22Rv1 (cell line): ENCODE results near the gene CWF19L2.
A peak's percentile ranks its signal among the peaks of the same experiment; 100 is the strongest.
"Not testable (repeated sequence)": the region's sequence is repeated elsewhere in the genome, so short reads cannot be mapped to it uniquely, and the experiment has no call there.

Experiments
- H3K27ac ChIP-seq: fragments of 450-650 bp; 2 replicates; pipeline ENCODE4 v1.5.1; 2017
- ZFX ChIP-seq: fragments of 450-650 bp; IDR thresholded peaks from 2 replicates; pipeline ENCODE4 v1.6.1; 2017; ENCODE audit warnings: antibody characterized with exemption, borderline replicate concordance
- TF ChIP-seq, protein P1 (sequence below): fragments of 450-650 bp; IDR thresholded peaks from 2 replicates; pipeline ENCODE4 v1.5.1; 2017; ENCODE audit warnings: mild to moderate bottlenecking

Gene CWF19L2

DNA sequence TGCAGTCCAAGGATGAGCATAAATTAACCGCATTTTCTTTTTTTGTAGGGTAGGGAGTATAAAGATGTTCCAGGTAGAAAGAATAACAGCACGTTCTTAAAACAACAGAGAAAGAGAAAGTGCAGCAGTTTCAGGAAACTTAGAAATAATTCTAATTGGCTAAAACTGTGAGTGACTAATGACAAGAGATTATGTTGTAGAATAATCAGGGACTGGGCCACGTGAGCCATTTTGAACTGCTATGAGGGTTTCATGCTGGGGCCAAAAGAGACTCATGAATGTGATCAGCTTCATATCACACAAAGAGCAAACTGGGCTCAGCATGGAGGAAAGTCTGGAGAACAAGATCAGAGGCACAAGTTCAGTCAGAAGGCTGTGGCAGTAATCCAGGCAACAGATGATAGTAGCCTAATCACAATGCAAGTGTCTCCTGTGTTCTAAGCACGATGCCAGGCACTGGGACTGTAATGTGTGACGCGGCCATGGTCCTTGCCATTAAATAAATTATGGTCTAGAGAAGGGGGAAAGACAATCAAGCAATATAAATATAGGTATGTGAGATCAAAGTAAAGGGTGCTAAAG is 17.9 kb downstream of the CWF19L2 start:
- H3K27ac ChIP-seq, result peak overlapping the region; percentile 14
- no peak for TF ChIP-seq ZFX
- TF ChIP-seq, protein P1, sequence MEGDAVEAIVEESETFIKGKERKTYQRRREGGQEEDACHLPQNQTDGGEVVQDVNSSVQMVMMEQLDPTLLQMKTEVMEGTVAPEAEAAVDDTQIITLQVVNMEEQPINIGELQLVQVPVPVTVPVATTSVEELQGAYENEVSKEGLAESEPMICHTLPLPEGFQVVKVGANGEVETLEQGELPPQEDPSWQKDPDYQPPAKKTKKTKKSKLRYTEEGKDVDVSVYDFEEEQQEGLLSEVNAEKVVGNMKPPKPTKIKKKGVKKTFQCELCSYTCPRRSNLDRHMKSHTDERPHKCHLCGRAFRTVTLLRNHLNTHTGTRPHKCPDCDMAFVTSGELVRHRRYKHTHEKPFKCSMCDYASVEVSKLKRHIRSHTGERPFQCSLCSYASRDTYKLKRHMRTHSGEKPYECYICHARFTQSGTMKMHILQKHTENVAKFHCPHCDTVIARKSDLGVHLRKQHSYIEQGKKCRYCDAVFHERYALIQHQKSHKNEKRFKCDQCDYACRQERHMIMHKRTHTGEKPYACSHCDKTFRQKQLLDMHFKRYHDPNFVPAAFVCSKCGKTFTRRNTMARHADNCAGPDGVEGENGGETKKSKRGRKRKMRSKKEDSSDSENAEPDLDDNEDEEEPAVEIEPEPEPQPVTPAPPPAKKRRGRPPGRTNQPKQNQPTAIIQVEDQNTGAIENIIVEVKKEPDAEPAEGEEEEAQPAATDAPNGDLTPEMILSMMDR, result no peak

DNA sequence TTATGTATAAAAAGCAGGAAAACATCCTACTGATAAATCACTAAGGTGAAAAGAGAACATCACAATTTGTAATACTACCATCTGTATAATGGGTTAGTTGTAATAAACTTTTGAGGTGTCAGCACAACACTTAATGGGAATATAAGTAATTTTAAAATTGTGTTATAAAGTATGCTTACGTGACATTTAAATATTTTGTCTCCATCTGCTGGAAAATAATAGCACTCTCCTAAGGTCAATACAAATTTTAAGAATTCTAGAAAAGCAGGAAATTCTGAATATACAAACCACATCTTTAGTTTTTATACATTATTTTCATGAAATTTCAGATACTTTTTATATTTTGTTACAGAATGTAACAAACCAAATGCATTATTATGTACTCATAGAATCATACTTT is 19.5 kb downstream of the CWF19L2 start:
- no peak for TF ChIP-seq ZFX
- TF ChIP-seq, protein P1, result no peak; the same call in 1 of the 2 replicates
- peak overlapping the region; percentile 26; the same call in 1 of the 2 replicates for H3K27ac ChIP-seq

DNA sequence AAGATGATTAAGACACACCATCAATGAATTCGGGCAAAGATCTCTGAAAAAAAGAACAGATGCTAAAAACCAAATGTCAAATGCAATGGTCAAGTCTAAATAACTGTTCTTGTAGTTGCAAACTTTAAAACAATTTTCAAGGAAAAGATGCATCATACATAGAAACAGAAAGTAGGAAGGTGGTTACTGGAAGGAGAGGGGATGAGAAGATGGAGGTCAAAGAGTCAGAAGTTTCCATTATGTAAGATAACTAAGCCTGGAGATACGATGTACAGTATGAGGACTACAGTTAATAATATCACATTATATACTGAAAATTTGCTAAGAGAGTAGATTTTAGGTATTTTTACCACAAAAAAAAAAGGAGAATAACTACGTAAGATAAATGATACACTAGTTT is 27.1 kb downstream of the CWF19L2 start:
- H3K27ac ChIP-seq, result no peak overlapping the region
- no peak for TF ChIP-seq ZFX
- TF ChIP-seq, protein P1, result no peak

DNA sequence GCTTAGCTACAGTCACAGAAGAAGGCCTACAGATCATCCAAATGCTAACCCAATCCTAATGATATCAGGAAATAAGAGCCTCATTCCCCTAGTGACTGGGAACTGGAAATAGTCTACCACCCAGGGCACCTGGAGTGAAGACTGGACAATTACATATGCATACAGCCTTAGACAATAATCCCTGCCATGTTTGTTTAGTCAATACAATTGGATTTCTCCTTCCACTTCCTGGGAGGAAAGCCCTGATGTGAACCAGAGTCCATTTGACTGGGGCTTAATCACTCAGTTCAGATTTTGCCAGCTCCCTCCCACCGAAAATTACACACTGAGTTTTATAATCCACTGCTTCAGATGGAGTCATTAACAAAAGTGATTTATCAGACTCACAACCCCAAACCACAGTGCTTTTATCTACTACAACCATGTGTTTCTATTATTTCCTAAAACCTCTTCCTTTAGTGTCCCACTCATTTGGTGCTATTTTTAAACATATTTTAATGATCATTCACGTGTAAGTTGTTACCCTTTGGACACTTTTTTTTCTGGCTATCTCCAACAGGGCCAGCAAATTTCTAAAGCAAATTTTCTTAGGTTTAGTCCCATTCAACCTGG is 29.9 kb downstream of the CWF19L2 start:
- H3K27ac ChIP-seq, result peak overlapping the region; percentile 22
- TF ChIP-seq ZFX, result no peak
- TF ChIP-seq, protein P1, result no peak

DNA sequence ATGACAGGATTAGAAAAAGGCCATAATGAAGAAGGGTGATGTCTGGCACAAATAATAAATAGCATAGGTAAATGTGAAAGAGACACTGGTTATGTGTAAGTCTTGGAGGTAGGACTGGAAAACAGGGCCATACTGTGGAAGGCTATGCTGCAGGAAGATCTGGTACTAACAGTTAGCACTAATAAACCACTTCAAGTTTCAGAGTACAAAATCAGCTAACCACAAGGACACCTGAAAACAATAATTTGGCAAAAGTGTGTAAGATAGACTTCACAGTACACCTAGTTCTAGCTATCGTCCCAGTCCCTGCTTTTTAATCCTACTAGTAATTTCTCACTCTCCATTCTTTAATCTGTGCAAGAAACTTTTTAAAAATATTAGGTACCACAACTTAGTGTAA is 44.3 kb downstream of the CWF19L2 start:
- H3K27ac ChIP-seq, result 0 out of 2 replicates have a peak overlapping the region, but pooled peaks have one; percentile 9

DNA sequence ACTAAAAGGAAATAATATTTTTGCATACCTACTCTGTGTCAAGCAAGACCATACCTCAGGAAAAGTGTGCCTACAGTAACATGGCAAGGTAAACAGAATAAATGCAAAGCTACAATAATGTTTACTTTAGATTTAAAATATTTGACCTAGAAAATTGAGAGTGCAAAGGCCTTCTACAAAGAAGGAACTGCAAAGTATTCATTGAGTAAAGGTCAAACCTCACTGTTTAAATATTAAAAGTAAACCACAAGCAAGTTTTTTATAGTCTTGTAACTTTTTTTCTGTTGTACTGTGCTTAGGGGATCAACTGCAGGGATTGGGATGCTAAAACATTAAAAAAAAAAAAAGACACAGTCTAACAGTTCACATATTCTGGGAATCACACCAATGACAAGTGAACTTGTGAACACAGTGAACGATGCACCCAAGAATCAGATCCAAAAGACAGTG is 48.8 kb downstream of the CWF19L2 start:
- H3K27ac ChIP-seq, result peak overlapping the region; percentile 86
- TF ChIP-seq ZFX, result no peak
- TF ChIP-seq, protein P1, result no peak

More for the DNA sequence above, 44.3 kb downstream of the CWF19L2 start:
- TF ChIP-seq, protein P1, result no peak
- TF ChIP-seq ZFX, result no peak

DNA sequence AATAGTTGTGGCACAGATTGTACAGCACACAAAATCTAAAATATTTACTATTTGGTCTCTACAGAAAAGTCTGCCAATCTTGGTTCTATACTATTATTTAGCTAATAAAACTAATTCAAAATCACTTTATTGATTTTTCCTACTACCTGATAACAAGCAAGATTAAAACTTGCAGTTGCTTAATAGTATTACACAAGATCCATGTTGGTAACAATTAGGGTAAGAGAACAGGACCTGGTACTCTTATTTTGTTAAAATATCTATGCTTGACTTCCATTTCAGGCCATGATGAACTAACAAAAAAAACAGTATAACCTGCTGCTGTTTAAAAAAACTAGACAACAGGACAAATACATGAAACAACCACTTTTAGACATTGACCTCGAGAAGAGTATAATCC is 52.4 kb downstream of the CWF19L2 start:
- H3K27ac ChIP-seq, result peak overlapping the region; percentile 14; the same call in 1 of the 2 replicates
- TF ChIP-seq ZFX, result no peak
- TF ChIP-seq, protein P1, result no peak

DNA sequence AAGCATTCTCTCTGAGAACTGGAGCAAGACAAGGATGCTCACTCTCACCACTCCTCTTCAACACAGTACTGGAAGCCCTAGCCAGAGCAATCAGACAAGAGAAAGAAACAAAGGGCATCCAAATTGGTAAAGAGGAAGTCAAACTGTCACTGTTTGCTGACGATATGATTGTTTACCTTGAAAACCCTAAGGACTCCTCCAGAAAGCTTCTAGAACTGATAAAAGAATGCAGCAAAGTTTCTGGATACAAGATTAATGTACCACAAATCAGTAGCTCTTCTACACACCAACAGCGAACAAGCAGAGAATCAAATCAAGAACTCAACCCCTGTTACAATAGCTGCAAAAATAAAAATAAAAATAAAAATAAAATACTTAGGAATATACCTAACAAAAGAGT is 56.5 kb downstream of the CWF19L2 start:
- not testable (repeated sequence) for H3K27ac ChIP-seq
